Stimulated activated CD4-positive, alpha-beta T cell treated with anti-CD3 and anti-CD28 coated beads, Interleukin-1b, Interleukin-23, amount 100 ng/mL, for 24 hours (primary cell): ENCODE measurements around the gene PCDHGB5.

ENCODE experiments used
- DNase-seq, 4 experiments: peaks; one replicate each; pipeline ENCODE4 v3.0.0-alpha.2; 2020; ENCODE audit warnings: low read depth in 4 of 4, low spot score in 1 of 4

The PCDHGB5 gene

GRCh38 chr5:141397756-141398551 is at the start of gene PCDHGB5:
PCDHGB5 (plus strand) TSS chr5:141397947; CDS start chr5:141398128, 181 bp downstream.
- DNase-seq, result peak in 1 of 4 experiments; percentile 32

GRCh38 chr5:141349917-141350619 is 47.7 kb upstream of the PCDHGB5 start, which contains the start of gene PCDHGB1:
PCDHGB1 (plus strand) TSS chr5:141350099; CDS start chr5:141350261, 162 bp downstream.
- DNase-seq, result no peak

GRCh38 chr5:141351591-141351990 is 46.2 kb upstream of the PCDHGB5 start:
- DNase-seq, result no peak

- no peak for DNase-seq
Observed at GRCh38 chr5:141354900-141355469, 42.8 kb upstream of the PCDHGB5 start, which contains the start of gene PCDHGA4. PCDHGA4 (plus strand) TSS chr5:141355021; CDS start chr5:141355108, 87 bp downstream.

GRCh38 chr5:141355641-141356040 is 42.1 kb upstream of the PCDHGB5 start:
- no peak for DNase-seq

- no peak for DNase-seq
Observed at GRCh38 chr5:141356133-141356532, 41.6 kb upstream of the PCDHGB5 start.

- DNase-seq, result no peak
Observed at GRCh38 chr5:141356950-141357349, 40.8 kb upstream of the PCDHGB5 start.

GRCh38 chr5:141359790-141360426 is 37.8 kb upstream of the PCDHGB5 start, which contains the start of gene PCDHGB2:
PCDHGB2 (plus strand) TSS chr5:141359994; CDS start chr5:141360136, 142 bp downstream.
- DNase-seq, result no peak

GRCh38 chr5:141360685-141361084 is 37.1 kb upstream of the PCDHGB5 start:
- DNase-seq, result no peak

- no peak for DNase-seq
Observed at GRCh38 chr5:141362719-141363118, 35.0 kb upstream of the PCDHGB5 start.

GRCh38 chr5:141363952-141364660 is 33.6 kb upstream of the PCDHGB5 start, which contains the start of gene PCDHGA5:
PCDHGA5 (plus strand) TSS chr5:141364162; CDS start chr5:141364331, 169 bp downstream.
- DNase-seq, result no peak

- no peak for DNase-seq
Observed at GRCh38 chr5:141366016-141366896, 31.5 kb upstream of the PCDHGB5 start.

- DNase-seq, result peak in 1 of 4 experiments; percentile 8
Observed at GRCh38 chr5:141369994-141370848, 27.5 kb upstream of the PCDHGB5 start, which contains the start of gene PCDHGB3. PCDHGB3 (plus strand) TSS chr5:141370242; CDS start chr5:141370395, 153 bp downstream.

GRCh38 chr5:141371572-141372475 is 25.9 kb upstream of the PCDHGB5 start:
- no peak for DNase-seq

- DNase-seq, result no peak
Observed at GRCh38 chr5:141373673-141374317, 24.0 kb upstream of the PCDHGB5 start, which contains the start of gene PCDHGA6. PCDHGA6 (plus strand) TSS chr5:141373891; CDS start chr5:141374084, 193 bp downstream.

- DNase-seq, result no peak
Observed at GRCh38 chr5:141374627-141375026, 23.1 kb upstream of the PCDHGB5 start.
